ENCODE measurements around the gene ROGDI.

- no peak for TF ChIP-seq GATA2 (IDR thresholded peaks at IDR 0.05; ENCODE audit: low read depth, low read length)
- no peak for TF ChIP-seq GATA3 (IDR thresholded peaks at IDR 0.05; ENCODE audit: low read depth, low read length)
Observed at GRCh38 chr16:4828567-4829321, 26.3 kb upstream of the ROGDI start.
